ENCODE data around the gene SLC43A1.

SLC43A1 gene

GRCh38 chr11:57477507-57478189 lies 37.9 kb downstream of the SLC43A1 start:
- DNase-seq, result no peak

- peak; percentile 38 for DNase-seq
These were observed 38.6 kb downstream of the SLC43A1 start for GRCh38 chr11:57476757-57477506.

- peak; percentile 37 for DNase-seq
These were observed 39.3 kb downstream of the SLC43A1 start for GRCh38 chr11:57476047-57476756.

- DNase-seq, result no peak
These were observed 39.8 kb downstream of the SLC43A1 start for GRCh38 chr11:57475671-57476046.

- DNase-seq, result no peak
These were observed 40.3 kb downstream of the SLC43A1 start for GRCh38 chr11:57475191-57475590.

- DNase-seq, result no peak
These were observed 40.7 kb downstream of the SLC43A1 start for GRCh38 chr11:57474803-57475115.

GRCh38 chr11:57474017-57474802 lies 41.3 kb downstream of the SLC43A1 start:
- peak; percentile 20 for DNase-seq

GRCh38 chr11:57473285-57473841 lies 42.1 kb downstream of the SLC43A1 start:
- no peak for DNase-seq

GRCh38 chr11:57471496-57471895 lies 44.0 kb downstream of the SLC43A1 start:
- no peak for DNase-seq

GRCh38 chr11:57469268-57469667 lies 46.2 kb downstream of the SLC43A1 start:
- no peak for DNase-seq

GRCh38 chr11:57468276-57468675 lies 47.2 kb downstream of the SLC43A1 start:
- no peak for DNase-seq

- DNase-seq, result no peak
These were observed 47.9 kb downstream of the SLC43A1 start for GRCh38 chr11:57467508-57468157.

- no peak for DNase-seq
These were observed 48.8 kb downstream of the SLC43A1 start for GRCh38 chr11:57466680-57467079.

- DNase-seq, result no peak
These were observed 50.8 kb downstream of the SLC43A1 start for GRCh38 chr11:57464539-57465181.

GRCh38 chr11:57463671-57464538 lies 51.6 kb downstream of the SLC43A1 start:
- no peak for DNase-seq

- DNase-seq, result no peak
These were observed 52.9 kb downstream of the SLC43A1 start for GRCh38 chr11:57462597-57462996.

- DNase-seq, result no peak
These were observed 53.5 kb downstream of the SLC43A1 start for GRCh38 chr11:57461841-57462489.

- DNase-seq, result no peak
These were observed 54.4 kb downstream of the SLC43A1 start for GRCh38 chr11:57460758-57461749.

Measured in stimulated activated CD4-positive, alpha-beta T cell treated with anti-CD3 and anti-CD28 coated beads, Interleukin-4, amount 100 ng/mL, for 1 hour (primary cell).